SK-N-SH (cell line): ENCODE results near the gene GLCCI1. TPM values are rescaled to one million over a fixed set of nuclear protein-coding genes. Genes with fewer than 3 reads are reported as not detected.

ENCODE experiments used
- CTCF ChIA-PET: fragments of 300-600, 350-600 bp; formaldehyde crosslinking; extraction: SDS; loops from one replicate; lab custom pipeline; 2021; lab: Yijun Ruan, JAX
- POLR2A ChIA-PET: fragments of 350-600 bp; sonication (Branson Sonifier 250); formaldehyde crosslinking; extraction: SDS; loops from one replicate; lab custom pipeline; 2020; ENCODE audit warnings: antibody characterized with exemption, inconsistent platforms; lab: Yijun Ruan, JAX
- DNase-seq: peaks from one replicate; pipeline ENCODE4 v3.0.0; 2012
- H2AFZ ChIP-seq: fragments of 200-600 bp; sonication (generic); 2 replicates; pipeline ENCODE4 v1.8.1; 2016; ENCODE audit warnings: antibody characterized with exemption, mild to moderate bottlenecking, low read depth
- H3F3A ChIP-seq: fragments of 200-600 bp; sonication (generic); replicated peaks from 2 replicates; pipeline ENCODE3; 2016; ENCODE audit warnings: antibody characterized with exemption, mild to moderate bottlenecking; ENCODE audit not compliant: insufficient read depth
- H3K27ac ChIP-seq, 2 experiments: fragments of 200-500 bp in 1 of 2; fragments of 200-600 bp in 1 of 2; sonication (Bioruptor generic) in 1 of 2; sonication (generic), shearing (Covaris generic) in 1 of 2; 2 replicates each; pipeline versions ENCODE4 v1.5.1 to v1.6.1; 2014 to 2016; ENCODE audit warnings: low read depth in 2 of 2, inconsistent platforms in 1 of 2, low read length in 1 of 2, mild to moderate bottlenecking in 1 of 2, mixed read lengths in 1 of 2
- H3K27me3 ChIP-seq: fragments of 200-600 bp; sonication (generic), shearing (Covaris generic); 2 replicates; pipeline ENCODE4 v1.6.1; 2016; ENCODE audit warnings: mixed run types; ENCODE audit not compliant: insufficient read depth
- H3K36me3 ChIP-seq, 2 experiments: fragments of 200-500 bp in 1 of 2; fragments of 200-600 bp in 1 of 2; sonication (Bioruptor generic) in 1 of 2; sonication (generic) in 1 of 2; replicated peaks in 1 of 2; 2 replicates each; pipeline versions ENCODE3 to v1.5.1; 2014 to 2016; ENCODE audit warnings: low read length in 1 of 2, mild to moderate bottlenecking in 1 of 2; ENCODE audit not compliant: insufficient read depth in 2 of 2, control insufficient read depth in 1 of 2
- H3K4me1 ChIP-seq, 2 experiments: fragments of 200-500 bp in 1 of 2; fragments of 200-600 bp in 1 of 2; sonication (Bioruptor generic) in 1 of 2; sonication (generic), shearing (Covaris generic) in 1 of 2; 2 replicates each; pipeline versions ENCODE4 v1.5.1 to v1.6.1; 2014 to 2016; ENCODE audit warnings: low read depth in 1 of 2, low read length in 1 of 2, mixed run types in 1 of 2; ENCODE audit not compliant: insufficient read depth in 2 of 2, control insufficient read depth in 1 of 2
- H3K4me2 ChIP-seq: fragments of 200-600 bp; sonication (generic), shearing (Covaris generic); 2 replicates; pipeline ENCODE4 v1.6.1; 2017; ENCODE audit warnings: mixed run types
- H3K4me3 ChIP-seq, 2 experiments: fragments of 200-500 bp in 1 of 2; fragments of 200-600 bp in 1 of 2; sonication (Bioruptor generic) in 1 of 2; sonication (generic), shearing (Covaris generic) in 1 of 2; 2 replicates each; pipeline versions ENCODE4 v1.5.1 to v1.8.1; 2014 to 2016; ENCODE audit warnings: low read depth in 2 of 2, inconsistent platforms in 1 of 2, low read length in 1 of 2, mild to moderate bottlenecking in 1 of 2, mixed read lengths in 1 of 2, moderate library complexity in 1 of 2
- H3K79me2 ChIP-seq: fragments of 200-600 bp; sonication (generic); 2 replicates; pipeline ENCODE4 v1.8.1; 2017; ENCODE audit warnings: mild to moderate bottlenecking; ENCODE audit not compliant: insufficient read depth
- H3K9ac ChIP-seq: fragments of 200-600 bp; sonication (generic); 2 replicates; pipeline ENCODE4 v1.6.1; 2017; ENCODE audit warnings: mixed run types
- H3K9me2 ChIP-seq: fragments of 200-600 bp; sonication (generic); 2 replicates; pipeline ENCODE4 v1.6.1; 2017; ENCODE audit warnings: mixed run types
- H3K9me3 ChIP-seq: fragments of 200-600 bp; sonication (generic); 2 replicates; pipeline ENCODE4 v1.6.1; 2017; ENCODE audit warnings: mixed run types, mild to moderate bottlenecking, moderate library complexity
- H4K20me1 ChIP-seq: fragments of 200-600 bp; sonication (generic); 2 replicates; pipeline ENCODE4 v1.6.1; 2017; ENCODE audit warnings: mild to moderate bottlenecking, mixed run types; ENCODE audit not compliant: insufficient read depth
- CHD2 ChIP-seq: fragments of 150-350 bp; IDR thresholded peaks from 2 replicates; pipeline ENCODE4 v1.6.1; 2018; ENCODE audit warnings: low read length; ENCODE audit not compliant: partially characterized antibody
- ELF1 ChIP-seq: IDR thresholded peaks from 2 replicates; pipeline ENCODE4 v1.4.0; 2012
- EP300 ChIP-seq, 2 experiments: IDR thresholded peaks; 2 replicates each; pipeline versions ENCODE4 v1.4.0 to v1.6.1; 2012; ENCODE audit warnings: borderline replicate concordance in 1 of 2, low read depth in 1 of 2, low read length in 1 of 2
- EZH2phosphoT487 ChIP-seq: fragments of 200-600 bp; sonication (generic); IDR thresholded peaks from 2 replicates; pipeline ENCODE4 v1.6.1; 2017; ENCODE audit warnings: low read depth, mixed run types, mild to moderate bottlenecking, antibody characterized with exemption, moderate library complexity, borderline replicate concordance
- FOXJ3 ChIP-seq: sonication (generic); formaldehyde crosslinking; IDR thresholded peaks from 2 replicates; pipeline ENCODE4 v1.5.1; 2020; ENCODE audit warnings: mild to moderate bottlenecking, missing genetic modification reagents
- JUND ChIP-seq: IDR thresholded peaks from 2 replicates; pipeline ENCODE4 v1.4.0; 2012
- NFIC ChIP-seq: IDR thresholded peaks from 2 replicates; pipeline ENCODE4 v1.4.0; 2012; ENCODE audit warnings: borderline replicate concordance
- NRF1 ChIP-seq: IDR thresholded peaks from 2 replicates; pipeline ENCODE4 v1.6.1; 2012; ENCODE audit warnings: low read depth, mild to moderate bottlenecking, low read length
- POLR2AphosphoS5 ChIP-seq: IDR thresholded peaks from 2 replicates; pipeline ENCODE4 v1.6.1; 2012; ENCODE audit warnings: low read depth, low read length
- RCOR1 ChIP-seq: fragments of 150-350 bp; IDR thresholded peaks from 2 replicates; pipeline ENCODE4 v1.6.1; 2017; ENCODE audit warnings: antibody characterized with exemption, low read length
- RFX5 ChIP-seq: IDR thresholded peaks from 2 replicates; pipeline ENCODE4 v1.6.1; 2012; ENCODE audit warnings: mild to moderate bottlenecking, improper control_type of control experiment, low read length
- RXRA ChIP-seq: IDR thresholded peaks from 2 replicates; pipeline ENCODE4 v1.4.0; 2012; ENCODE audit warnings: low read depth, mild to moderate bottlenecking, borderline replicate concordance
- SIN3A ChIP-seq: IDR thresholded peaks from 2 replicates; pipeline ENCODE4 v1.6.1; 2012; ENCODE audit warnings: low read depth, mild to moderate bottlenecking, low read length, moderate library complexity, borderline replicate concordance
- TAF1 ChIP-seq: IDR thresholded peaks from 2 replicates; pipeline ENCODE4 v1.6.1; 2012; ENCODE audit warnings: low read depth, mild to moderate bottlenecking, low read length, moderate library complexity, borderline replicate concordance
- WGBS: methylation state at CpG from one replicate; pipeline ENCODE4 v1.1.6; 2017; ENCODE audit warnings: low lambda C conversion rate; 5-methylcytosine and 5-hydroxymethylcytosine counted together
- polyA plus RNA-seq, 3 experiments: library from polyadenylated mRNA; depleted of rRNA; stranded (reverse); fragments of >200 nt; gene quantifications; 2 replicates each; pipeline ENCODE4 v1.2.3, GENCODE V29; 2012
- TF ChIP-seq, protein P1 (sequence below): IDR thresholded peaks from 2 replicates; pipeline ENCODE4 v1.4.0; 2012; ENCODE audit warnings: low read depth, borderline replicate concordance
- TF ChIP-seq, protein P2 (sequence below): fragments of 150-350 bp; IDR thresholded peaks from 2 replicates; pipeline ENCODE4 v1.6.1; 2016; ENCODE audit warnings: mild to moderate bottlenecking, low read depth, low read length
- TF ChIP-seq, protein P3 (sequence below): IDR thresholded peaks from 2 replicates; pipeline ENCODE4 v1.6.1; 2012; ENCODE audit warnings: mild to moderate bottlenecking, low read depth, low read length, moderate library complexity
- TF ChIP-seq, protein P4 (sequence below): fragments of 150-350 bp; IDR thresholded peaks from 2 replicates; pipeline ENCODE4 v1.6.1; 2017; ENCODE audit warnings: antibody characterized with exemption, low read length, low read depth, borderline replicate concordance
- TF ChIP-seq, protein P5 (sequence below): IDR thresholded peaks from 2 replicates; pipeline ENCODE4; 2012
- TF ChIP-seq, protein P6 (sequence below): IDR thresholded peaks from 2 replicates; pipeline ENCODE4 v1.4.0; 2012; ENCODE audit warnings: low read depth

The GLCCI1 gene
- polyA plus RNA-seq, 1 of the 3 experiments (the other 2 are of a cell fraction) = 5.5 TPM

DNA sequence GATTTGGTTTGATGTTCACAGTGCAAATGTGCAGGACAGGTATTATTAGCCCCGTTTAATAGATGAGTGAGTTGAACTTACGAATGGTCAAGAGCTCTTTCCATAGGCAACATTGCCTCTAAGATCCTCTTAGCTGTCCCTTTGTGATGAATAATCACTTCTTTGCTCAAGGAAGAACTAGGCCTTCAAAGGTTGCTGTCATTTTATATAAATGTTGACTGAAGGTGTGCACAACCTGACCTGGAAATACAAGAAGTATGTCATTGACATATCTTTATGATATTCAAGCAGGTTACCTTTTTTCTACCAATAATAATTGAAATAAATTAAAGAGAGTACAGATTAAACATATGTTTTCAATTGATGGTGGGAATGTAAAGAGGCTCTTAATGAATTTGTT is 48.5 kb upstream of the GLCCI1 start:
- ChIA-PET CTCF (interaction anchor here (1.9 kb wide), 1 partner anchor 10 kb away, joined by 9 read pairs; no protein-coding TSS in a partner anchor), POLR2A (no interaction called here)
- Histone ChIP-seq H3K79me2 (no peaks in the 10 kb centered on the region), H3K4me3 (no peak overlapping the region), H3K27ac (no peak overlapping the region), H3K4me1 (no peaks in the 10 kb centered on the region), H2AFZ (no peak overlapping the region), H3K4me2 (no peak overlapping the region), H4K20me1 (no peaks in the 10 kb centered on the region), H3K9me2 (no peaks in the 10 kb centered on the region), H3K36me3 (no peaks in the 10 kb centered on the region), H3F3A (no peaks in the 10 kb centered on the region), H3K27me3 (no peaks in the 10 kb centered on the region), H3K9ac (no peak overlapping the region), H3K9me3 (no peaks in the 10 kb centered on the region)
- WGBS = 86% methylated on average over 2 of the region's 2 CpGs
- no peak for DNase-seq
- TF ChIP-seq RXRA (no peak), NRF1 (no peak), POLR2AphosphoS5 (no peak), EP300 (IDR thresholded peaks at IDR 0.05; ENCODE audit: borderline replicate concordance in 1 of 2, low read depth in 1 of 2, low read length in 1 of 2) (no peak), JUND (no peak)

DNA sequence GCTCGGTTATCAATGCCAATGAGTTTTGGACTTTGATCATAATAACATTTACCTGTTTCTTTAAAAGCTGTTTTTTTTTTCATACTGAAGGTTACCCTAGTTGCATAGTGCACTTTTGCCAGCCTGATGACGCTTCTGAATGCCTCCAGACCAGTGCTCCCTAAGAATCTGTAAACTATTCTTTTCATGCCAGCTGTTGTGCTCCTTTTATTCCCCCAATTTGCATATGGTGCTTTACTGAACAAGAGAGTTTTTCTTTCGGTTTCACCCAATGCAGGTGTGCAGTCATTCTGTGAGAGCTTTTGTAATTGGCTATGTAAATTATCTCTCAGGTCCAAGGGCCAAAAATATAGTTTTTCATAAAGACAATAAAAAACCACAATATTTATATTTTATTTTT is 48.1 kb upstream of the GLCCI1 start:
- ChIA-PET POLR2A (no interaction called here), CTCF (no interaction called here)
- 85% methylated on average over 3 of the region's 3 CpGs for WGBS
- no peaks in the 10 kb centered on the region for H3K9me2 ChIP-seq
- H3K27me3 ChIP-seq = no peaks in the 10 kb centered on the region
- H3K4me2 ChIP-seq = no peak overlapping the region
- H3K4me1 ChIP-seq = no peaks in the 10 kb centered on the region
- no peak overlapping the region for H2AFZ ChIP-seq
- no peak overlapping the region for H3K27ac ChIP-seq
- H4K20me1 ChIP-seq = no peaks in the 10 kb centered on the region
- H3K9me3 ChIP-seq = no peaks in the 10 kb centered on the region
- H3F3A ChIP-seq = no peaks in the 10 kb centered on the region
- no peak overlapping the region for H3K9ac ChIP-seq
- no peaks in the 10 kb centered on the region for H3K79me2 ChIP-seq
- H3K4me3 ChIP-seq = no peak overlapping the region
- no peak for DNase-seq
- no peaks in the 10 kb centered on the region for H3K36me3 ChIP-seq
- no peak for TF ChIP-seq NFIC
- TF ChIP-seq, protein P1, sequence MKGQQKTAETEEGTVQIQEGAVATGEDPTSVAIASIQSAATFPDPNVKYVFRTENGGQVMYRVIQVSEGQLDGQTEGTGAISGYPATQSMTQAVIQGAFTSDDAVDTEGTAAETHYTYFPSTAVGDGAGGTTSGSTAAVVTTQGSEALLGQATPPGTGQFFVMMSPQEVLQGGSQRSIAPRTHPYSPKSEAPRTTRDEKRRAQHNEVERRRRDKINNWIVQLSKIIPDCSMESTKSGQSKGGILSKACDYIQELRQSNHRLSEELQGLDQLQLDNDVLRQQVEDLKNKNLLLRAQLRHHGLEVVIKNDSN = no peak
- TF ChIP-seq FOXJ3 (CRISPR knock-in tag) = no peak
- no peak for TF ChIP-seq POLR2AphosphoS5
- no peak for TF ChIP-seq CHD2
- no peak for TF ChIP-seq SIN3A
- TF ChIP-seq, protein P2, sequence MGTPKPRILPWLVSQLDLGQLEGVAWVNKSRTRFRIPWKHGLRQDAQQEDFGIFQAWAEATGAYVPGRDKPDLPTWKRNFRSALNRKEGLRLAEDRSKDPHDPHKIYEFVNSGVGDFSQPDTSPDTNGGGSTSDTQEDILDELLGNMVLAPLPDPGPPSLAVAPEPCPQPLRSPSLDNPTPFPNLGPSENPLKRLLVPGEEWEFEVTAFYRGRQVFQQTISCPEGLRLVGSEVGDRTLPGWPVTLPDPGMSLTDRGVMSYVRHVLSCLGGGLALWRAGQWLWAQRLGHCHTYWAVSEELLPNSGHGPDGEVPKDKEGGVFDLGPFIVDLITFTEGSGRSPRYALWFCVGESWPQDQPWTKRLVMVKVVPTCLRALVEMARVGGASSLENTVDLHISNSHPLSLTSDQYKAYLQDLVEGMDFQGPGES = no peak
- TF ChIP-seq RXRA = no peak
- TF ChIP-seq RFX5 = no peak
- no peak for TF ChIP-seq TAF1
- TF ChIP-seq, protein P3, sequence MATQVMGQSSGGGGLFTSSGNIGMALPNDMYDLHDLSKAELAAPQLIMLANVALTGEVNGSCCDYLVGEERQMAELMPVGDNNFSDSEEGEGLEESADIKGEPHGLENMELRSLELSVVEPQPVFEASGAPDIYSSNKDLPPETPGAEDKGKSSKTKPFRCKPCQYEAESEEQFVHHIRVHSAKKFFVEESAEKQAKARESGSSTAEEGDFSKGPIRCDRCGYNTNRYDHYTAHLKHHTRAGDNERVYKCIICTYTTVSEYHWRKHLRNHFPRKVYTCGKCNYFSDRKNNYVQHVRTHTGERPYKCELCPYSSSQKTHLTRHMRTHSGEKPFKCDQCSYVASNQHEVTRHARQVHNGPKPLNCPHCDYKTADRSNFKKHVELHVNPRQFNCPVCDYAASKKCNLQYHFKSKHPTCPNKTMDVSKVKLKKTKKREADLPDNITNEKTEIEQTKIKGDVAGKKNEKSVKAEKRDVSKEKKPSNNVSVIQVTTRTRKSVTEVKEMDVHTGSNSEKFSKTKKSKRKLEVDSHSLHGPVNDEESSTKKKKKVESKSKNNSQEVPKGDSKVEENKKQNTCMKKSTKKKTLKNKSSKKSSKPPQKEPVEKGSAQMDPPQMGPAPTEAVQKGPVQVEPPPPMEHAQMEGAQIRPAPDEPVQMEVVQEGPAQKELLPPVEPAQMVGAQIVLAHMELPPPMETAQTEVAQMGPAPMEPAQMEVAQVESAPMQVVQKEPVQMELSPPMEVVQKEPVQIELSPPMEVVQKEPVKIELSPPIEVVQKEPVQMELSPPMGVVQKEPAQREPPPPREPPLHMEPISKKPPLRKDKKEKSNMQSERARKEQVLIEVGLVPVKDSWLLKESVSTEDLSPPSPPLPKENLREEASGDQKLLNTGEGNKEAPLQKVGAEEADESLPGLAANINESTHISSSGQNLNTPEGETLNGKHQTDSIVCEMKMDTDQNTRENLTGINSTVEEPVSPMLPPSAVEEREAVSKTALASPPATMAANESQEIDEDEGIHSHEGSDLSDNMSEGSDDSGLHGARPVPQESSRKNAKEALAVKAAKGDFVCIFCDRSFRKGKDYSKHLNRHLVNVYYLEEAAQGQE = no peak
- no peak for TF ChIP-seq NRF1
- no peak for TF ChIP-seq RCOR1
- TF ChIP-seq, protein P4, sequence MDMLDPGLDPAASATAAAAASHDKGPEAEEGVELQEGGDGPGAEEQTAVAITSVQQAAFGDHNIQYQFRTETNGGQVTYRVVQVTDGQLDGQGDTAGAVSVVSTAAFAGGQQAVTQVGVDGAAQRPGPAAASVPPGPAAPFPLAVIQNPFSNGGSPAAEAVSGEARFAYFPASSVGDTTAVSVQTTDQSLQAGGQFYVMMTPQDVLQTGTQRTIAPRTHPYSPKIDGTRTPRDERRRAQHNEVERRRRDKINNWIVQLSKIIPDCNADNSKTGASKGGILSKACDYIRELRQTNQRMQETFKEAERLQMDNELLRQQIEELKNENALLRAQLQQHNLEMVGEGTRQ = no peak
- TF ChIP-seq, protein P5, sequence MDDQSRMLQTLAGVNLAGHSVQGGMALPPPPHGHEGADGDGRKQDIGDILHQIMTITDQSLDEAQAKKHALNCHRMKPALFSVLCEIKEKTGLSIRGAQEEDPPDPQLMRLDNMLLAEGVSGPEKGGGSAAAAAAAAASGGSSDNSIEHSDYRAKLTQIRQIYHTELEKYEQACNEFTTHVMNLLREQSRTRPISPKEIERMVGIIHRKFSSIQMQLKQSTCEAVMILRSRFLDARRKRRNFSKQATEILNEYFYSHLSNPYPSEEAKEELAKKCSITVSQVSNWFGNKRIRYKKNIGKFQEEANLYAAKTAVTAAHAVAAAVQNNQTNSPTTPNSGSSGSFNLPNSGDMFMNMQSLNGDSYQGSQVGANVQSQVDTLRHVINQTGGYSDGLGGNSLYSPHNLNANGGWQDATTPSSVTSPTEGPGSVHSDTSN = no peak
- no peak for TF ChIP-seq JUND
- no peak for TF ChIP-seq ELF1
- TF ChIP-seq, protein P6, sequence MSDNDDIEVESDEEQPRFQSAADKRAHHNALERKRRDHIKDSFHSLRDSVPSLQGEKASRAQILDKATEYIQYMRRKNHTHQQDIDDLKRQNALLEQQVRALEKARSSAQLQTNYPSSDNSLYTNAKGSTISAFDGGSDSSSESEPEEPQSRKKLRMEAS = no peak
- no peak for TF ChIP-seq EZH2phosphoT487
